Measurements from ENCODE around the gene ZNRF1.
"Not testable (repeated sequence)": the region's sequence is repeated elsewhere in the genome, so short reads cannot be mapped to it uniquely, and the experiment has no call there.

ZNRF1 gene

DNA sequence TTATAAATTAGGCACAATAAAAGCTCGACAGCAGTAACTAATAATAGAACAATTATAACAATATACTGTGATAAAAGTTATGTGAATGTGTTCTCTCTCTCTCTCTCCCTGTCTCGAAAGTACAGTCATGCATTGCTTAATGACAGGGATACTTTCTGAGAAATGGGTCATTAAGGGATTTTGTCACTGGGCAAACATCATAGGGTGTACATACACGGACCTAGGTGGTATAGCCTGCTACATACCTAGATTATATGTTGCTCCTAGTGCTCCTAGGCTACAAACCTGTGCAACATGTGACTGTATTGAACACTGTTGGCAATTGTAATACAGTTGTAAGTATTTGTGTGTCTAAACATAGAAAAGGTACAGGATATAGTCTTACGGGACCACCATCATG lies 6.9 kb downstream of the ZNRF1 start:
- no peak overlapping the region for H3K27ac Mint-ChIP-seq (ENCODE audit: low read depth)
- ATAC-seq (replicated peaks; ENCODE audit: extremely low read depth, poor library complexity, severe bottlenecking) (no peak), DNase-seq (ENCODE audit: low spot score in 2 of 2) (no peak)
- H3K36me3 Mint-ChIP-seq (ENCODE audit: insufficient read depth) = no peaks in the 10 kb centered on the region
- H3K4me1 Mint-ChIP-seq = peaks cover 5% of the 10 kb centered on the region
- H3K9me3 Mint-ChIP-seq = no peaks in the 10 kb centered on the region
- no peak overlapping the region for H3K4me3 Mint-ChIP-seq
- H3K27me3 Mint-ChIP-seq = no peaks in the 10 kb centered on the region

DNA sequence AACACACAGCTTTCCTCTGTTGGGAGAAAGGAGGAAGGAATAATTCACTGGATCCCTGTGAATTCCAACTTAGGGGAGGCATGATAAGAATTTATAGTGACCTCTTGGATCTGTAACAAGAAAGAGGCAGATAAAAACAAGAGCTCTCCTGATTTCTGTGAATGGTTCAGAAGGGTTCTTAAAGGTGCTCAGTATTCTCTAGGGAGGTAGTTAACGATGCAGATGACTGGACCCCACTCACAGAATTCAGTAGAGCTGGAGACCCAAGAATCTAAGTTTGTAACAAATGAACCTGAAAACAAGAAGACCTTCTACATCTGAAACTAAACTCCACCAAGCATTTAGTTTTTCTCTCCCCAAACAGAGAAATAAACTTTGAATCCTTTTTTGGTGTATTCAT lies 8.6 kb downstream of the ZNRF1 start:
- no peak overlapping the region for H3K27ac Mint-ChIP-seq (ENCODE audit: low read depth)
- no peak for ATAC-seq (replicated peaks; ENCODE audit: extremely low read depth, poor library complexity, severe bottlenecking)
- H3K36me3 Mint-ChIP-seq (ENCODE audit: insufficient read depth) = no peaks in the 10 kb centered on the region
- H3K4me3 Mint-ChIP-seq = no peak overlapping the region
- no peaks in the 10 kb centered on the region for H3K27me3 Mint-ChIP-seq
- H3K4me1 Mint-ChIP-seq = peaks cover 7% of the 10 kb centered on the region
- DNase-seq (ENCODE audit: low spot score in 2 of 2) = no peak
- H3K9me3 Mint-ChIP-seq = no peaks in the 10 kb centered on the region

DNA sequence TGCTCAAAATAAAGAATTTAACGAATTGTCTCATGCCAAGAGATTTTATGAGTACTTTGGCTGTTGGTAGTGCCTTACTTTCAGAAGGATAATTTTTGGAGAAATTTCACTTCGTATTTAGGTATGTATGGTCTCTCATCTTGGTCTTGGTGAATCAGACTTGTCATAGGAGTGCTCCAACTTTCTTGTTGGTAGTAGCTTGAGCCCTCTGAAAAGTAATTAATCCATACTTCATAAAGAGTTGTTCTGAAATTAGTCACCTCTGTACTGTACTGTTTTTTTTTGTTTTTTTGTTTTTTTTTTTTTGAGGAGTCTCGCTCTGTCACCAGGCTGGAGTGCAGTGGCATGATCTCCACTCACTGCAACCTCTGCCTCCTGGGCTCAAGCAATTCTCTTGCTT lies 11.6 kb downstream of the ZNRF1 start:
- H3K36me3 Mint-ChIP-seq (ENCODE audit: insufficient read depth) = no peaks in the 10 kb centered on the region
- H3K27ac Mint-ChIP-seq (ENCODE audit: low read depth) = no peak overlapping the region
- H3K9me3 Mint-ChIP-seq = no peaks in the 10 kb centered on the region
- no peaks in the 10 kb centered on the region for H3K27me3 Mint-ChIP-seq
- H3K4me1 Mint-ChIP-seq = peaks cover 12% of the 10 kb centered on the region
- ATAC-seq (replicated peaks; ENCODE audit: extremely low read depth, poor library complexity, severe bottlenecking) (no peak), DNase-seq (ENCODE audit: low spot score in 2 of 2) (no peak)
- no peak overlapping the region for H3K4me3 Mint-ChIP-seq

DNA sequence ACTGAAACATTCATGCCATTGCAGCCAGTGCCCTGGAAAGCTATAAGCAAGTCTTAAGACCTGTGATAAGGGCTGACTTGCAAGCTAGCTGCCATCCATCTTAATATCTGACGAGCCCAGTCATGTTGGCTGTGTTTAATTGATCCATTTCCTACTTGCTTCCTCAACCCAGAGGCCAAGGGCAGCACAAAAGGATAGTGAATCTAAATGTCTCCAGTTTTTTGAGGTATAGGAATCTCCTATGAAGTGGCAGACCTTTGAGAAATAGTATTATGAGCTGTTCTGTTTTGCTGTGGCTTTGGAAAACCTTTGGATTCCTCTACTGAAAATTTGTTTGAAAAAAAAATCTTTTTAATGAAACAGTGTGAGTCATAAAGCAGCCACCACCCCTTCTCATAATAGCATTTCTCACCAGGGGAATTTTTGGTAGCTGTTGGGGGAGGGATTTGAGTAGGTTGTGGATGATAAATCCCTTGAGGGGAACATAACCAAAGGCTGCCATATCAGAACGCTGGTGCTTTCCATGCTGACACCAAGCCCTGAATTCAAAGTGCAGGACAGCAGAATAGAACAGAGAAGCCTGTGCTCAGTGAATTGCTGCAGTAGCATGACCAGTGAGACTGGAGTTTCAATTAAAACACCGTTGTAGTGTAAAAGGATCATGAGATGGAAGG lies 12.9 kb downstream of the ZNRF1 start:
- Mint-ChIP-seq H3K36me3 (ENCODE audit: insufficient read depth) (no peaks in the 10 kb centered on the region), H3K4me1 (peaks cover 12% of the 10 kb centered on the region), H3K4me3 (peak overlapping the region; percentile 29), H3K9me3 (no peaks in the 10 kb centered on the region), H3K27ac (ENCODE audit: low read depth) (no peak overlapping the region), H3K27me3 (no peaks in the 10 kb centered on the region)
- no peak for DNase-seq (ENCODE audit: low spot score in 2 of 2)
- peak; percentile 73 for ATAC-seq (replicated peaks; ENCODE audit: extremely low read depth, poor library complexity, severe bottlenecking)

DNA sequence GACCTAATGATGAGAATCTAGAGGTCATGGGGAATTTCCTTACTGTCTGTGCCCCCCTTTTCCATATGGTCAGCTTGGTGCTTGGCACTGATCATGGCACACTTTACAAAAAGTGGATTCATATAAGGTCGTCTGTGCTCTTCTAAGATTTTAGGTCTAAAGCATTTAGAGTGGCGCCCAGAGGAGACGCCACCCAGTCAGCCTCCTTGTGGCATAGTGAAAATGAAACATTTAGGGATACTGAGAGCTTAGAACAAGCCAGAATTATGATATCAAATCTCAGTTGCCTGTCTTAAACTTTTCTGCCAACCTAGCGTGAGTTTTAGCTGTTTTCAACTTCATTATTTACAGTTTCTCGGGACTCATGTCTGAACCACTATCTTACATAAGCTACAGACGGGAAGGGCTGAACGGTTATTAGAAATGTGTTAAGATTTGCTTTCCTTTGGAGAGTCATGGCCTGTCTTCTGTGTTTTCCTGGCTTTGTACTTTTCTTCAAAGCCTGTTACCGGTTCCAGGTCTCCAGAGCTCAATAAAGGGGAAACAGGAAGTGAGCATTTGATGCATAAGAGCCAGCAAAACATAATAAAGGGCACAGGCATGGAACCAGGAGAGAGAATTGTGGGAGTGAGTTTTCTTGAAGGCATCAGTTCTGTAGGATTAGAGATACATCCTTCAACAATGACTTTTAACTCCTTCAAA lies 13.7 kb downstream of the ZNRF1 start:
- no peak for DNase-seq (ENCODE audit: low spot score in 2 of 2)
- peak overlapping the region; percentile 36 for H3K27ac Mint-ChIP-seq (ENCODE audit: low read depth)
- peaks cover 12% of the 10 kb centered on the region for H3K4me1 Mint-ChIP-seq
- peak; percentile 52 for ATAC-seq (replicated peaks; ENCODE audit: extremely low read depth, poor library complexity, severe bottlenecking)
- H3K9me3 Mint-ChIP-seq = no peaks in the 10 kb centered on the region
- peak overlapping the region; percentile 29 for H3K4me3 Mint-ChIP-seq
- no peaks in the 10 kb centered on the region for H3K27me3 Mint-ChIP-seq
- no peaks in the 10 kb centered on the region for H3K36me3 Mint-ChIP-seq (ENCODE audit: insufficient read depth)

DNA sequence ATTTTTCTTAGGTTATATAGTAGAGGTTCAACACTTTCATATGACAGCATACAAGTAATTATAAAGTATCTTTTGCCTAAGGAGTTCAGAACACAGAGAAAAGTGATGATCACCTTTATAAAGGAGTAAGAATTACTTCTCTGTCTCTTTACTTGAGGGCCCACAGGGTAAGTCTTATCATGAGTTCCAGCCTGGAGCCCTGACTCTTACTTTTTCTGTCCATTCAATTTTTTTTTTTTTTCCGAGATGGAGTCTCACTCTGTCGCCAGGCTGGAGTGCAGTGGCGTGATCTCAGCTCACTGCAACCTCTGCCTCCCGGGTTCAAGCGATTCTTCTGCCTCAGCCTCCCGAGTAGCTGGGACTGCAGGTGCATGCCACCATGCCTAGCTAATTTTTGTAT lies 14.3 kb downstream of the ZNRF1 start:
- DNase-seq (ENCODE audit: low spot score in 2 of 2); H3K27ac Mint-ChIP-seq (ENCODE audit: low read depth); H3K36me3 Mint-ChIP-seq (ENCODE audit: insufficient read depth); H3K9me3 Mint-ChIP-seq; ATAC-seq (replicated peaks; ENCODE audit: extremely low read depth, poor library complexity, severe bottlenecking); H3K27me3 Mint-ChIP-seq: not testable (repeated sequence)
- Mint-ChIP-seq H3K4me3 (peak overlapping the region; percentile 29), H3K4me1 (peaks cover 12% of the 10 kb centered on the region)

DNA sequence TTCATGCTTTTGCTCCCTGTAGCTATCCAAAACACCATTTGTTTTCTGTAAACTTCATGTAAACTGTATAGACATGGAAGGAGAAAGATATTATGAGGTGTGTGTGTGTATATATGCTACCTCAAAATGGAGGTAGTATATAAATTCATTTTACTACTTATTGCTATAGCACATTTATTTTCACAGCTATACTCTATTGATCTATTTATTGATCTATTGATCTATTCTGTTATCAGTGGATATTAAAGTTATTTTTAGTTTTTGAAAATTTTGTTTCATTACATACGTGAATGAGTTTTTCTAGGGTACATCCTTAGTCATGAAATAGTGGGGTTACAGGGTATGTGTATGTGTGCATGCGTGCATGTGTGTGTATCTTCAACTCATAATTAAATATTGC lies 15.5 kb downstream of the ZNRF1 start:
- no peaks in the 10 kb centered on the region for H3K9me3 Mint-ChIP-seq
- no peaks in the 10 kb centered on the region for H3K27me3 Mint-ChIP-seq
- no peak for DNase-seq (ENCODE audit: low spot score in 2 of 2)
- H3K4me3 Mint-ChIP-seq = no peak overlapping the region
- no peaks in the 10 kb centered on the region for H3K36me3 Mint-ChIP-seq (ENCODE audit: insufficient read depth)
- H3K4me1 Mint-ChIP-seq = peaks cover 18% of the 10 kb centered on the region
- no peak for ATAC-seq (replicated peaks; ENCODE audit: extremely low read depth, poor library complexity, severe bottlenecking)
- H3K27ac Mint-ChIP-seq (ENCODE audit: low read depth) = no peak overlapping the region

DNA sequence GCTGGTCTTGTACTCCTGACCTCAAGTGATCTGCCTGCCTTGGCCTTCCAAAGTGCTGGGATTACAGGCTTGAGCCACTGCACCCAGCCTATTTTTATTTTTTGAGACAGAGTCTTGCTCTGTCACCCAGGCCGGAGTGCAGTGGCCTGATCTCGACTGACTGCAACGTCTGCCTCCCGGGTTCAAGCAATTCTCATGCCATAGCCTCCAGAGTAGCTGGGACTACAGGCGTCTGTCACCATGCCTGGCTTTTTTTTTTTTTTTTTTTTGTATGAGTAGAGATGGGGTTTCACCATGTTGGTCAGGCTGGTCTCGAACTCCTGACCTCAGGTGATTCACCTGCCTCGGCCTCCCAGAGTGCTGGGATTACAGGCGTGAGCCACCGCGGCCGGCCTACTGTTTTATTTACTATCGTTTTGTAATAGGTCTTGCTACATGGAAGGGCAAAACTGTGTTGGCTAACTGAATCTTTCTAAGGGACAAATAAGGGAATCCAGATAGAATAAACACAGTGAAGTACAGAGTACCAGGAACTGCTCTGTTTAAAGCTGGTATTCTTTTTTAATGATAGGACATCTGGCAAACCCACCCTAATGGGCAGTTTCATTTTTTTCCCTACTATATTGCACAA lies 17.7 kb downstream of the ZNRF1 start:
- not testable (repeated sequence) for H3K9me3 Mint-ChIP-seq; H3K36me3 Mint-ChIP-seq (ENCODE audit: insufficient read depth); DNase-seq (ENCODE audit: low spot score in 2 of 2); ATAC-seq (replicated peaks; ENCODE audit: extremely low read depth, poor library complexity, severe bottlenecking); H3K27me3 Mint-ChIP-seq; H3K27ac Mint-ChIP-seq (ENCODE audit: low read depth); H3K4me3 Mint-ChIP-seq
- H3K4me1 Mint-ChIP-seq = peaks cover 18% of the 10 kb centered on the region

DNA sequence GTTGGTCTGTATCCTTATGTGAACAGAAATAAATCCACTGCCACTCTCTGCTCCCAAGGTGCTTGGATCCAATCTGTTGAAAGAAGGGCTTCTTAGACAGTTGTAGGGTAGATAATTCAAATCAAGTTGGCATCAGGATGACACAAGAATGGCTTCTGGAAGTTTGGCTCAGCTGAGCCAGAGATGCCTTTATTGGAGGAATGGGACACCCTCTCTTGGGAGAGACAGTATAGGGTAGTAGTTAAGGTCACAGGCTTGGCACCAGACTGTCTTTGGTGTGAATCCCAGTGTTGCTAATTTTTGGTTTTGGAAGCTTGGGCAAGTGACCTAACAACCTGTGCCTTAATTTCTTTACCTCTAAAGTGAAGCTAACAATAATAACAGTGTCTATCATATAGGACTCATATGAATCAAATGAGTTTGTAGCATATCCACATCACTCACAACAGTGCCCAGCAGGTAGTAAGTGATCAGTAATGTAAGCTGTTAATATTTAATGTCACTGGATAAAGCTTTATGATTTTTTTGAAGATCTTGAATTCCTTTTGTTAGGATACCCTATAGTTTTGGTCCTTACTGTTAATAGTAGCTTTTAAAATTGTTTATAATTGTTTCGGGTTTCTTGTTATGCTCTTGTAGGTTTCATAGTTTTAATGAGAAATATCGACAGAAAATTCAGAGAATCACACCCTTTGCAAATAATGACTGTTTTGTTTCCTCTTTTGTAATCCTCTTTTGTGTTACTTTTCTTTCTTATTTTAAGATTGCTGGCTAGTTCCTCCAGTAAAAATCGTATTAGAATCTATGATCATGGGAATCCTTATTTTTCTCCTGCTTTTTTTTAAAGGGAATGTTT lies 19.1 kb downstream of the ZNRF1 start:
- DNase-seq (ENCODE audit: low spot score in 2 of 2) = no peak
- H3K36me3 Mint-ChIP-seq (ENCODE audit: insufficient read depth) = peaks cover 1% of the 10 kb centered on the region
- ATAC-seq (replicated peaks; ENCODE audit: extremely low read depth, poor library complexity, severe bottlenecking) = no peak
- peaks cover 10% of the 10 kb centered on the region for H3K27me3 Mint-ChIP-seq
- H3K4me3 Mint-ChIP-seq = no peak overlapping the region
- peaks cover 6% of the 10 kb centered on the region for H3K4me1 Mint-ChIP-seq
- H3K9me3 Mint-ChIP-seq = peaks cover 12% of the 10 kb centered on the region
- no peak overlapping the region for H3K27ac Mint-ChIP-seq (ENCODE audit: low read depth)

DNA sequence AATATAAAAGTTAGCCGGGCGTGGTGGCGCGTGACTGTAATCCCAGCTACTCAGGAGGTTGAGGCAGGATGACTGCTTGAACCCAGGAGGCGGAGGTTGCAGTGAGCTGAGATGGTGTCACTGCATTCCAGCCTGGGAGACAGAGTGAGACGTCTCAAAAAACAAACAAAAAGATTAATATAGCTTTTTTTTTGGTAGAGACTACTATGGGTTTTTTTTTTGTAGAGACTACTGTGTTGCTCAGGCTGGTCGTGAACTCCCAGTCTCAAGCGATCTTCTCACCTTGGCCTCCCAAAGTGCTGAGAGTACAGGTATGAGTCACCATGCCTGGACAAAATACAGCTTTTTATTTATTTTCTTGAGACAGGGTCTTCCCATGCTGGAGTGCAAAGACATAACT lies 20.2 kb downstream of the ZNRF1 start:
- H3K4me3 Mint-ChIP-seq = no peak overlapping the region
- H3K27ac Mint-ChIP-seq (ENCODE audit: low read depth) = no peak overlapping the region
- peaks cover 10% of the 10 kb centered on the region for H3K27me3 Mint-ChIP-seq
- peaks cover 12% of the 10 kb centered on the region for H3K9me3 Mint-ChIP-seq
- DNase-seq (ENCODE audit: low spot score in 2 of 2) = no peak
- no peak for ATAC-seq (replicated peaks; ENCODE audit: extremely low read depth, poor library complexity, severe bottlenecking)
- H3K4me1 Mint-ChIP-seq = peaks cover 6% of the 10 kb centered on the region
- H3K36me3 Mint-ChIP-seq (ENCODE audit: insufficient read depth) = peaks cover 1% of the 10 kb centered on the region

DNA sequence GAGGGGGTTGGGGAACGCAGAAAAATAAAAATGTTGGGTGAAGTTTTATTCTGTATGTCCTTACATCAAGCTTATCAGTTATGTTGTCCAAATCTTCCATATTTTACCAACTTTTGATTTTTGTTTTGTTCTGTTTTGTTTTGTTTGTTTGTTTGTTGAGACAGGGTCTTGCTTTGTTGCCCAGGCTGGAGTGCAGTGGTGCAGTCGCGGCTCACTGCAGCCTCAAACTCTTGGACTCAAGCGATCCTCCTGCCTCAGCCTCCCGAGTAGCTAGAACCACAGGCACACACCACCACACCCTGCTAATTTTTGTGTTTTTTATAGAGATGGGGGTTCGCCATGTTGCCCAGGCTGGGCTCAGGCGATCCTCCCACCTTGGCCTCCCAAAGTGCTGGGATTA lies 20.8 kb downstream of the ZNRF1 start:
- ATAC-seq (replicated peaks; ENCODE audit: extremely low read depth, poor library complexity, severe bottlenecking) = no peak
- Mint-ChIP-seq H3K4me1 (peaks cover 12% of the 10 kb centered on the region), H3K36me3 (ENCODE audit: insufficient read depth) (peaks cover 1% of the 10 kb centered on the region), H3K4me3 (no peak overlapping the region), H3K9me3 (peaks cover 12% of the 10 kb centered on the region), H3K27ac (ENCODE audit: low read depth) (no peak overlapping the region), H3K27me3 (peaks cover 10% of the 10 kb centered on the region)
- no peak for DNase-seq (ENCODE audit: low spot score in 2 of 2)

DNA sequence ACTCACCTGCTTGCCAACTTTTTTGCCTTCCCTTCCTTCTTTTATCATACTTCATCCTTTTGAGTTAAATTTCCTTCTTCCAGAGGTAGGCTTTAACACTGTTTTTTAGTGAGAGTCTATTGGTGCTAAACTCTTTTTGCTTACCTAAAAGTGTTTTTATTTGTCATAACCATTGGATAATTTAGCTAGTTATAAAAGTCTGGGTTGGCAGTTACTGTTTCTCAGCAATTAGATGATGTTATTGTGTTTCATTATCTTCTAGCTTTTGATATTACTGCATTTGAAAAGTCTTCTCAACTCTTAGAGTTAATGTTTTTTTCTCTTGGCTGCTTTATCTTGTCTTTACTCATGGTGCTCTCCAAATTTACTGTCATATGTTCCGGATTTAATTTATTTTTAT lies 22.6 kb downstream of the ZNRF1 start:
- DNase-seq (ENCODE audit: low spot score in 2 of 2) (no peak), ATAC-seq (replicated peaks; ENCODE audit: extremely low read depth, poor library complexity, severe bottlenecking) (no peak)
- H3K27ac Mint-ChIP-seq (ENCODE audit: low read depth) = no peak overlapping the region
- peaks cover 12% of the 10 kb centered on the region for H3K9me3 Mint-ChIP-seq
- peaks cover 1% of the 10 kb centered on the region for H3K36me3 Mint-ChIP-seq (ENCODE audit: insufficient read depth)
- peaks cover 10% of the 10 kb centered on the region for H3K27me3 Mint-ChIP-seq
- peaks cover 13% of the 10 kb centered on the region for H3K4me1 Mint-ChIP-seq
- H3K4me3 Mint-ChIP-seq = no peak overlapping the region
